GM12878 (cell line): ENCODE data around the gene LRRC8B. TPM values are rescaled to one million over a fixed set of nuclear protein-coding genes. Genes with fewer than 3 reads are reported as not detected.

Experiments used
- ATAC-seq: fragments of 200-7000 bp; cut with Tn5 transposase; 3 replicates; pipeline ENCODE4 v1.9.1; 2020; ENCODE audit warnings: mild to moderate bottlenecking, moderate library complexity
- BruUV-seq: library from RNA; stranded (reverse); fragments of 400-500 nt; replicated peaks from 2 replicates; lab custom pipeline; 2021; lab: Mats Ljungman, UMichigan
- CTCF ChIA-PET: fragments of 300-600 bp; sonication (Branson Sonifier 250); formaldehyde crosslinking; extraction: SDS; loops from one replicate; lab custom pipeline; 2021; ENCODE audit warnings: inconsistent platforms; lab: Yijun Ruan, JAX
- POLR2A ChIA-PET: fragments of 350-600 bp; formaldehyde crosslinking; extraction: SDS; loops from one replicate; lab custom pipeline; 2021; ENCODE audit warnings: inconsistent platforms; lab: Charles Lee
- RAD21 ChIA-PET: fragments of 300-600 bp; sonication (Branson Sonifier 250); formaldehyde crosslinking; loops from one replicate; lab custom pipeline; 2023; ENCODE audit warnings: antibody characterized with exemption; ENCODE audit not compliant: unreplicated experiment; lab: Charles Lee
- SMC1A ChIA-PET: fragments of 300-600 bp; sonication (Branson Sonifier 250); formaldehyde crosslinking; loops from one replicate; lab custom pipeline; 2023; ENCODE audit not compliant: unreplicated experiment, uncharacterized antibody; lab: Charles Lee
- DNase-seq: peaks from one replicate; pipeline ENCODE4 v3.0.0-alpha.2; 2011; ENCODE audit warnings: low read depth, low spot score
- FAIRE-seq: peaks from 3 replicates; lab custom pipeline; 2011; peaks lifted over from hg19 to GRCh38; lab: Jason Lieb, UNC
- H2AFZ ChIP-seq: 2 replicates; pipeline ENCODE4 v1.6.0; 2011; ENCODE audit warnings: low read depth, low read length, control low read depth; ENCODE audit not compliant: control insufficient read depth
- H3K27ac ChIP-seq: 2 replicates; pipeline ENCODE4 v1.5.1; 2011; ENCODE audit warnings: control low read depth; ENCODE audit not compliant: control insufficient read depth, insufficient read depth
- H3K27me3 ChIP-seq, 2 experiments: replicated peaks in 1 of 2; 2 replicates each; pipeline versions ENCODE4 v1.6.0 to v1.6.1; 2011; ENCODE audit warnings: low read length in 1 of 2; ENCODE audit not compliant: control insufficient read depth in 2 of 2, insufficient read depth in 2 of 2
- H3K36me3 ChIP-seq, 2 experiments: 2 replicates each; pipeline ENCODE4 v1.5.1; 2011; ENCODE audit warnings: low read length in 1 of 2; ENCODE audit not compliant: control insufficient read depth in 2 of 2, insufficient read depth in 2 of 2
- H3K4me1 ChIP-seq: 2 replicates; pipeline ENCODE4 v1.6.1; 2011; ENCODE audit warnings: mild to moderate bottlenecking, low read length, moderate library complexity, mixed read lengths; ENCODE audit not compliant: control insufficient read depth, insufficient read depth
- H3K4me2 ChIP-seq: 2 replicates; pipeline ENCODE4 v1.6.0; 2011; ENCODE audit warnings: control low read depth; ENCODE audit not compliant: control insufficient read depth, insufficient read depth
- H3K4me3 ChIP-seq: fragments of 200-600 bp; sonication (generic); 2 replicates; pipeline ENCODE4 v1.5.1; 2016
- H3K79me2 ChIP-seq: 2 replicates; pipeline ENCODE4 v1.6.0; 2011; ENCODE audit warnings: low read length; ENCODE audit not compliant: control insufficient read depth, insufficient read depth
- H3K9ac ChIP-seq: 2 replicates; pipeline ENCODE4 v1.8.0; 2011; ENCODE audit warnings: low read length, control low read depth, mixed read lengths; ENCODE audit not compliant: control insufficient read depth, insufficient read depth
- H3K9me3 ChIP-seq: replicated peaks from 3 replicates; pipeline ENCODE4 v1.5.1; 2011; ENCODE audit warnings: mild to moderate bottlenecking, low read length; ENCODE audit not compliant: control insufficient read depth, insufficient read depth
- H4K20me1 ChIP-seq: 2 replicates; pipeline ENCODE4 v1.6.0; 2011; ENCODE audit not compliant: control insufficient read depth, insufficient read depth
- ATF7 ChIP-seq: fragments of 450-650 bp; IDR thresholded peaks from 2 replicates; pipeline ENCODE4 v1.6.1; 2016; ENCODE audit warnings: low read depth, mild to moderate bottlenecking
- CBFB ChIP-seq: IDR thresholded peaks from 2 replicates; pipeline ENCODE4 v1.6.1; 2016; ENCODE audit warnings: antibody characterized with exemption, low read depth
- CHD2 ChIP-seq: IDR thresholded peaks from 2 replicates; pipeline ENCODE4 v1.6.1; 2011; ENCODE audit warnings: low read depth, low read length, improper control_type of control experiment, borderline replicate concordance
- FOXM1 ChIP-seq: IDR thresholded peaks from 2 replicates; pipeline ENCODE4 v1.6.1; 2012; ENCODE audit warnings: low read depth, mild to moderate bottlenecking, inconsistent platforms, low read length, moderate library complexity
- HDAC2 ChIP-seq: fragments of 200-600 bp; sonication (generic); IDR thresholded peaks from 2 replicates; pipeline ENCODE4 v1.6.1; 2017
- HDGF ChIP-seq: fragments of 450-650 bp; IDR thresholded peaks from 2 replicates; pipeline ENCODE4 v1.6.1; 2016; ENCODE audit warnings: antibody characterized with exemption
- LARP7 ChIP-seq: fragments of 450-650 bp; IDR thresholded peaks from 2 replicates; pipeline ENCODE4 v1.6.1; 2017; ENCODE audit warnings: mild to moderate bottlenecking
- PAX8 ChIP-seq: fragments of 450-650 bp; IDR thresholded peaks from 2 replicates; pipeline ENCODE4 v1.6.1; 2017; ENCODE audit warnings: mild to moderate bottlenecking, moderate library complexity
- SKIL ChIP-seq: fragments of 450-650 bp; IDR thresholded peaks from 2 replicates; pipeline ENCODE4 v1.6.1; 2017; ENCODE audit warnings: mild to moderate bottlenecking, low read depth, inconsistent platforms; ENCODE audit not compliant: poor library complexity, severe bottlenecking
- SREBF1 ChIP-seq: IDR thresholded peaks from 2 replicates; pipeline ENCODE4 v1.6.1; 2012; ENCODE audit warnings: mild to moderate bottlenecking, low read length
- STAT3 ChIP-seq: IDR thresholded peaks from 2 replicates; pipeline ENCODE4 v1.6.1; 2011; ENCODE audit warnings: low read depth, low read length, improper control_type of control experiment
- ZNF217 ChIP-seq: fragments of 450-650 bp; IDR thresholded peaks from 2 replicates; pipeline ENCODE4 v1.6.1; 2017; ENCODE audit warnings: antibody characterized with exemption, mild to moderate bottlenecking
- WGBS: methylation state at CpG from one replicate; pipeline ENCODE4 v1.1.6; 2016; ENCODE audit warnings: low lambda C conversion rate; ENCODE audit not compliant: insufficient replicate concordance, insufficient coverage; ENCODE audit errors: missing lambda C conversion rate; 5-methylcytosine and 5-hydroxymethylcytosine counted together
- in situ Hi-C: fragments of 300-500 bp; cut with MboI; formaldehyde crosslinking; loops from 9 replicates; pipeline ENCODE4 v1.14.3; 2018; ENCODE audit warnings: mixed read lengths
- intact Hi-C: fragments of 100-400 bp; cut with micrococcal nuclease; formaldehyde crosslinking; loops from one replicate; pipeline ENCODE4 v1.14.2; 2022; ENCODE audit not compliant: unreplicated experiment
- polyA plus RNA-seq, 11 experiments: library from polyadenylated mRNA; depleted of rRNA in 4 of 11; unstranded in 6 of 11; stranded (reverse) in 5 of 11; fragments of >200 nt; fragmentation: Nextera tagmentation in 4 of 11; fragmentation: Illumina TruSeq in 1 of 11; extraction: Ambion mirVana in 4 of 11; extraction: Trizol in 1 of 11; gene quantifications; 1 replicate in 1 of 11; 2 replicates in 10 of 11; pipeline versions ENCODE4 v1.2.1 to v1.2.3, GENCODE V29; 2011 to 2016; ENCODE audit warnings: inconsistent platforms in 2 of 11, missing spikeins in 2 of 11, low read depth in 1 of 11
- total RNA-seq, 4 experiments: library from RNA; depleted of rRNA in 3 of 4; stranded (reverse); fragments of >200 nt in 3 of 4; fragmentation: Illumina TruSeq in 1 of 4; extraction: Trizol in 1 of 4; gene quantifications; 2 replicates each; pipeline versions ENCODE4 v1.2.1 to v1.2.3, GENCODE V29; 2013 to 2021
- TF ChIP-seq, protein P1 (sequence below): fragments of 450-650 bp; IDR thresholded peaks from 2 replicates; pipeline ENCODE4 v1.6.1; 2017; ENCODE audit warnings: borderline replicate concordance

LRRC8B gene
- total and polyA plus RNA-seq, 10 of the 15 experiments (the other 5 are each of a cell fraction or from before 2014, with no cell fraction given), result 1.3 to 9.2 (median 5.4) TPM

- Histone ChIP-seq H3K9me3 (peaks cover 3% of the 10 kb centered on the region; the same call in 1 of the 3 replicates), H2AFZ (no peak overlapping the region), H3K9ac (no peak overlapping the region), H3K4me2 (no peak overlapping the region), H3K36me3 (no peaks in the 10 kb centered on the region), H3K27me3 (no peaks in the 10 kb centered on the region)
- WGBS, result 93% methylated on average over 2 of the region's 2 CpGs
- ATAC-seq (no peak), DNase-seq (no peak)
- RAD21 ChIA-PET, result interaction anchor here (0.9 to 2.9 kb wide), 4 partner anchors 11 to 146 kb away, joined by 3 to 9 read pairs (median 6); no protein-coding TSS in a partner anchor
- TF ChIP-seq ATF7 (no peak), HDGF (no peak)
- TF ChIP-seq, all 136 proteins: peak for 0
- Histone ChIP-seq H4K20me1 (no peaks in the 10 kb centered on the region; the same call in 1 of the 2 replicates), H3K27ac (no peak overlapping the region), H3K79me2 (no peaks in the 10 kb centered on the region), H3K4me3 (no peak overlapping the region), H3K4me1 (peaks cover 6% of the 10 kb centered on the region)
- in situ Hi-C loops, result no loop called here
- FAIRE-seq, result no peak
- intact Hi-C loops, result no loop called here
- no TSS peak for BruUV-seq
- ChIA-PET CTCF (interaction anchor here (0.7 to 5.7 kb wide), 11 partner anchors 9 to 371 kb away, joined by 3 to 29 read pairs (median 3); no protein-coding TSS in a partner anchor), SMC1A (interaction anchor here (0.7 to 4.0 kb wide), 9 partner anchors 7 to 146 kb away, joined by 3 to 23 read pairs (median 5); no protein-coding TSS in a partner anchor), POLR2A (interaction anchor here (0.8 kb wide), 1 partner anchor 15 kb away, joined by 3 read pairs; the partner anchor contains the start of gene LRRC8C)
Observed at GRCh38 chr1:89616844-89617627, 92.4 kb downstream of the LRRC8B start.

- H2AFZ ChIP-seq, result no peak overlapping the region
- ChIA-PET SMC1A (interaction anchor here (1.5 to 3.0 kb wide), 2 partner anchors 9 to 17 kb away, joined by 4 to 13 read pairs; no protein-coding TSS in a partner anchor), POLR2A (no interaction called here), RAD21 (interaction anchor here (0.7 to 1.4 kb wide), 2 partner anchors 143 to 637 kb away, joined by 3 to 10 read pairs; no protein-coding TSS in a partner anchor), CTCF (interaction anchor here (1.4 to 5.7 kb wide), 4 partner anchors 9 to 144 kb away, joined by 3 to 29 read pairs (median 6); no protein-coding TSS in a partner anchor)
- ATAC-seq, result no peak
- no peaks in the 10 kb centered on the region for H3K27me3 ChIP-seq
- no peak for FAIRE-seq
- H3K36me3 ChIP-seq, result no peaks in the 10 kb centered on the region
- no TSS peak for BruUV-seq
- no peak overlapping the region for H3K4me3 ChIP-seq
- DNase-seq, result no peak
- in situ Hi-C loops, result no loop called here
- intact Hi-C loops, result no loop called here
- no peak overlapping the region for H3K27ac ChIP-seq
- no peak overlapping the region for H3K4me2 ChIP-seq
- H3K9ac ChIP-seq, result no peak overlapping the region
- H3K9me3 ChIP-seq, result peaks cover 3% of the 10 kb centered on the region; the same call in 1 of the 3 replicates
- no peaks in the 10 kb centered on the region; the same call in 1 of the 2 replicates for H4K20me1 ChIP-seq
- H3K79me2 ChIP-seq, result no peaks in the 10 kb centered on the region
- WGBS, result 94% methylated on average over 3 of the region's 3 CpGs
- no peaks in the 10 kb centered on the region for H3K4me1 ChIP-seq
- TF ChIP-seq ZNF217 (no peak), FOXM1 (no peak), CHD2 (no peak), SREBF1 (no peak), STAT3 (no peak), PAX8 (no peak), SKIL (no peak), CBFB (no peak), HDAC2 (no peak), LARP7 (no peak)
- TF ChIP-seq, protein P1, sequence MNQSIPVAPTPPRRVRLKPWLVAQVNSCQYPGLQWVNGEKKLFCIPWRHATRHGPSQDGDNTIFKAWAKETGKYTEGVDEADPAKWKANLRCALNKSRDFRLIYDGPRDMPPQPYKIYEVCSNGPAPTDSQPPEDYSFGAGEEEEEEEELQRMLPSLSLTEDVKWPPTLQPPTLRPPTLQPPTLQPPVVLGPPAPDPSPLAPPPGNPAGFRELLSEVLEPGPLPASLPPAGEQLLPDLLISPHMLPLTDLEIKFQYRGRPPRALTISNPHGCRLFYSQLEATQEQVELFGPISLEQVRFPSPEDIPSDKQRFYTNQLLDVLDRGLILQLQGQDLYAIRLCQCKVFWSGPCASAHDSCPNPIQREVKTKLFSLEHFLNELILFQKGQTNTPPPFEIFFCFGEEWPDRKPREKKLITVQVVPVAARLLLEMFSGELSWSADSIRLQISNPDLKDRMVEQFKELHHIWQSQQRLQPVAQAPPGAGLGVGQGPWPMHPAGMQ, result no peak
Observed at GRCh38 chr1:89620664-89621063, 96.0 kb downstream of the LRRC8B start.
